ENCODE measurements around the gene PRPH2. TPM values are rescaled to one million over a fixed set of nuclear protein-coding genes. Genes with fewer than 3 reads are reported as not detected.
"Not testable (repeated sequence)": the region's sequence is repeated elsewhere in the genome, so short reads cannot be mapped to it uniquely, and the experiment has no call there.

The PRPH2 gene
- polyA plus RNA-seq, 2 of the 4 experiments (the other 2 are of a cell fraction) = not detected

DNA sequence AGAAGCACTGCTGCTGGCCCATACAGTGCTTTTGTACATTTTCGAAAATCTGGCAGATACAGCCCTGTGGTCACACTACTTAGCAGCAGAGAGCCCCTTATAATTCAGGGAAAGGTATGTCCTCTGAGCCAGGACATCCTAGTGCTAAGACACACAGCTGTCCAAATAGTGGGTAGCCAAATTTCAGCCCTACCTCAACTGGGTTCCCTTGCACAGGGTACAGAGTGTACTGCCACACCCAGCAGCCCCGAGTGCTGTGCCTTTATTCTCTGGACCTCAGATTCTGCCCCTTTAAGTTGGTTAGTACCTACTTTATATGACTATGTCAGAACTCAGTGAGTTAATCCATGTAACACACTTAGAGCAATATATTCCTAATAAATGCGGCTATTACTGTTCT lies 47.6 kb downstream of the PRPH2 start (continued):
- TF ChIP-seq, protein P1, sequence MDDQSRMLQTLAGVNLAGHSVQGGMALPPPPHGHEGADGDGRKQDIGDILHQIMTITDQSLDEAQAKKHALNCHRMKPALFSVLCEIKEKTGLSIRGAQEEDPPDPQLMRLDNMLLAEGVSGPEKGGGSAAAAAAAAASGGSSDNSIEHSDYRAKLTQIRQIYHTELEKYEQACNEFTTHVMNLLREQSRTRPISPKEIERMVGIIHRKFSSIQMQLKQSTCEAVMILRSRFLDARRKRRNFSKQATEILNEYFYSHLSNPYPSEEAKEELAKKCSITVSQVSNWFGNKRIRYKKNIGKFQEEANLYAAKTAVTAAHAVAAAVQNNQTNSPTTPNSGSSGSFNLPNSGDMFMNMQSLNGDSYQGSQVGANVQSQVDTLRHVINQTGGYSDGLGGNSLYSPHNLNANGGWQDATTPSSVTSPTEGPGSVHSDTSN (IDR thresholded peaks at IDR 0.05) = no peak

DNA sequence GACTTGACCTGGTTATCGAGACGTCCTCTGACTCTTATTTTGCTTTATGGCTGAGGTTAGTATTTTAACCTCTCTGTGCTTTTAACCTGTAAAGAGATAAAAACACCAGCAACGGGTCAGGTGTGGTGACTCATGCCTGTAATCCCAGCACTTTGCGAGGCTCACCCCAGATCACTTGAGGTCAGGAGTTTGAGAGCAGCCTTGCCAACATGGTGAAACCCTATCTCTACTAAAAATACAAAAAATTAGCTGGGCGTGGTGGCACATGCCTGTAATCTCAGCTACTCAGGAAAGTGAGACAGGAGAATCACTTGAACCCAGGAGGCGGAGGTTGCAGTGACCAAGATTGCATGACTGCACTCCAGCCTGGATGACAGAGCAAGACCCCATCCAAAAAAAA lies 48.0 kb downstream of the PRPH2 start:
- H3K4me1 ChIP-seq; H3K27ac ChIP-seq; H3K4me2 ChIP-seq; H3K4me3 ChIP-seq; H3K9me3 ChIP-seq; DNase-seq (ENCODE audit: low read depth in 1 of 2, low spot score in 1 of 2); FAIRE-seq; CTCF ChIA-PET; POLR2A ChIA-PET; ATAC-seq: not testable (repeated sequence)
- WGBS (ENCODE audit: missing lambda C conversion rate) = 75% methylated on average over 6 of the region's 6 CpGs

DNA sequence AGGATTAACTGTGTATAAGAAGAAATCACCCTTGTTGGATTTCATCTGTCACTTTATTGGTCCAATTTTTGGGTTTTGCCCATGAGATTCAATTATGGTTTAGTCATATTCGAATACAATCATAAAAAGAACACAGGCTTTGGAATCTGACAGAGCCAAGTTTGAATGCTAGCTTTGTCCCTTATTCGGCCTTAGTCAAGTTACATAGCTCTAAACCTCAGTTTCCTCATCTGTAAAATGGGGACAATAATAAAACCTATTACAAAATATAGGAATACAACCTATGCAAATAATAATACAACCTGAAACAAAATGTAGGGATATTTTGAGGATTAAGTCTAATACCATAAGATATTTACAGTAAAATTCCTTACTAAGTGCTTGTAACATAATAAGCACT lies 57.7 kb downstream of the PRPH2 start:
- Histone ChIP-seq H3K27ac (no peak overlapping the region), H3K4me2 (no peak overlapping the region), H3K4me1 (no peaks in the 10 kb centered on the region), H3K9me3 (no peaks in the 10 kb centered on the region), H3K4me3 (no peak overlapping the region)
- no peak for ATAC-seq
- 92% methylated on average over 2 of the region's 2 CpGs for WGBS (ENCODE audit: missing lambda C conversion rate)
- DNase-seq (ENCODE audit: low read depth in 1 of 2, low spot score in 1 of 2) = no peak
- TF ChIP-seq RARB (CRISPR knock-in tag; IDR thresholded peaks at IDR 0.05) = no peak
- TF ChIP-seq, protein P2, sequence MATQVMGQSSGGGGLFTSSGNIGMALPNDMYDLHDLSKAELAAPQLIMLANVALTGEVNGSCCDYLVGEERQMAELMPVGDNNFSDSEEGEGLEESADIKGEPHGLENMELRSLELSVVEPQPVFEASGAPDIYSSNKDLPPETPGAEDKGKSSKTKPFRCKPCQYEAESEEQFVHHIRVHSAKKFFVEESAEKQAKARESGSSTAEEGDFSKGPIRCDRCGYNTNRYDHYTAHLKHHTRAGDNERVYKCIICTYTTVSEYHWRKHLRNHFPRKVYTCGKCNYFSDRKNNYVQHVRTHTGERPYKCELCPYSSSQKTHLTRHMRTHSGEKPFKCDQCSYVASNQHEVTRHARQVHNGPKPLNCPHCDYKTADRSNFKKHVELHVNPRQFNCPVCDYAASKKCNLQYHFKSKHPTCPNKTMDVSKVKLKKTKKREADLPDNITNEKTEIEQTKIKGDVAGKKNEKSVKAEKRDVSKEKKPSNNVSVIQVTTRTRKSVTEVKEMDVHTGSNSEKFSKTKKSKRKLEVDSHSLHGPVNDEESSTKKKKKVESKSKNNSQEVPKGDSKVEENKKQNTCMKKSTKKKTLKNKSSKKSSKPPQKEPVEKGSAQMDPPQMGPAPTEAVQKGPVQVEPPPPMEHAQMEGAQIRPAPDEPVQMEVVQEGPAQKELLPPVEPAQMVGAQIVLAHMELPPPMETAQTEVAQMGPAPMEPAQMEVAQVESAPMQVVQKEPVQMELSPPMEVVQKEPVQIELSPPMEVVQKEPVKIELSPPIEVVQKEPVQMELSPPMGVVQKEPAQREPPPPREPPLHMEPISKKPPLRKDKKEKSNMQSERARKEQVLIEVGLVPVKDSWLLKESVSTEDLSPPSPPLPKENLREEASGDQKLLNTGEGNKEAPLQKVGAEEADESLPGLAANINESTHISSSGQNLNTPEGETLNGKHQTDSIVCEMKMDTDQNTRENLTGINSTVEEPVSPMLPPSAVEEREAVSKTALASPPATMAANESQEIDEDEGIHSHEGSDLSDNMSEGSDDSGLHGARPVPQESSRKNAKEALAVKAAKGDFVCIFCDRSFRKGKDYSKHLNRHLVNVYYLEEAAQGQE (IDR thresholded peaks at IDR 0.05) = no peak
- TF ChIP-seq CBX2 (IDR thresholded peaks at IDR 0.05; ENCODE audit: borderline replicate concordance, low read depth) = no peak
- no peak for TF ChIP-seq HOXB5 (CRISPR knock-in tag; IDR thresholded peaks at IDR 0.05)
- no peak for TF ChIP-seq USF2 (IDR thresholded peaks at IDR 0.05)
- TF ChIP-seq ZNF302 (CRISPR knock-in tag; IDR thresholded peaks at IDR 0.05) = no peak
- no peak for TF ChIP-seq NFE2L2 (conservative IDR thresholded peaks at IDR 0.05; ENCODE audit: low read length)
- TF ChIP-seq ESRRA (IDR thresholded peaks at IDR 0.05; ENCODE audit: borderline replicate concordance, low read length) = no peak
- TF ChIP-seq MAZ (IDR thresholded peaks at IDR 0.05; ENCODE audit: borderline replicate concordance, low read depth, low read length) = no peak
- TF ChIP-seq EHMT2 (IDR thresholded peaks at IDR 0.05; ENCODE audit: low read depth) = no peak
- CTCF ChIA-PET = interaction anchor here (0.6 to 4.3 kb wide), 4 partner anchors 15 to 213 kb away, joined by 3 to 45 read pairs (median 4); partner anchors contain the start of gene RPL7L1
- POLR2A ChIA-PET = no interaction called here
- FAIRE-seq = no peak

GRCh38 chr6:42661540-42662153 lies 60.8 kb downstream of the PRPH2 start:
- under 1% methylated on average over 5 of the region's 5 CpGs for WGBS (ENCODE audit: missing lambda C conversion rate)
- Histone ChIP-seq H3K4me1 (no peaks in the 10 kb centered on the region), H3K9me3 (no peaks in the 10 kb centered on the region), H3K4me3 (no peak overlapping the region), H3K4me2 (no peak overlapping the region), H3K27ac (no peak overlapping the region)
- FAIRE-seq (no peak), ATAC-seq (peak; percentile 62 to 81; a peak in 4 of 6 replicates), DNase-seq (ENCODE audit: low read depth in 1 of 2, low spot score in 1 of 2) (peak; percentile 18 to 60)
- ChIA-PET CTCF (interaction anchor here (0.6 to 4.3 kb wide), 31 partner anchors 8 to 269 kb away, joined by 3 to 45 read pairs (median 4); partner anchors contain the start of gene RPL7L1), POLR2A (interaction anchor here (1.0 kb wide), 1 partner anchor 121 kb away, joined by 12 read pairs; no protein-coding TSS in a partner anchor)
- no peak for TF ChIP-seq POLR2AphosphoS2 (conservative IDR thresholded peaks at IDR 0.05; ENCODE audit: low read length)
- no peak for TF ChIP-seq PHF8 (IDR thresholded peaks at IDR 0.05; ENCODE audit: borderline replicate concordance, low read depth)
- TF ChIP-seq, protein P3, sequence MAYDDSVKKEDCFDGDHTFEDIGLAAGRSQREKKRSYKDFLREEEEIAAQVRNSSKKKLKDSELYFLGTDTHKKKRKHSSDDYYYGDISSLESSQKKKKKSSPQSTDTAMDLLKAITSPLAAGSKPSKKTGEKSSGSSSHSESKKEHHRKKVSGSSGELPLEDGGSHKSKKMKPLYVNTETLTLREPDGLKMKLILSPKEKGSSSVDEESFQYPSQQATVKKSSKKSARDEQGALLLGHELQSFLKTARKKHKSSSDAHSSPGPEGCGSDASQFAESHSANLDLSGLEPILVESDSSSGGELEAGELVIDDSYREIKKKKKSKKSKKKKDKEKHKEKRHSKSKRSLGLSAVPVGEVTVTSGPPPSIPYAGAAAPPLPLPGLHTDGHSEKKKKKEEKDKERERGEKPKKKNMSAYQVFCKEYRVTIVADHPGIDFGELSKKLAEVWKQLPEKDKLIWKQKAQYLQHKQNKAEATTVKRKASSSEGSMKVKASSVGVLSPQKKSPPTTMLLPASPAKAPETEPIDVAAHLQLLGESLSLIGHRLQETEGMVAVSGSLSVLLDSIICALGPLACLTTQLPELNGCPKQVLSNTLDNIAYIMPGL (CRISPR knock-in tag; IDR thresholded peaks at IDR 0.05; ENCODE audit: borderline replicate concordance) = no peak
- TF ChIP-seq HOXB13 (CRISPR knock-in tag; IDR thresholded peaks at IDR 0.05; ENCODE audit: low read depth) = no peak
- TF ChIP-seq CEBPB (IDR thresholded peaks at IDR 0.05) = no peak
- TF ChIP-seq JUN (IDR thresholded peaks at IDR 0.05) = no peak
- peak; percentile 80 for TF ChIP-seq CTCF (IDR thresholded peaks at IDR 0.05)
- no peak for TF ChIP-seq TFCP2L1 (CRISPR knock-in tag; IDR thresholded peaks at IDR 0.05)
- TF ChIP-seq ZC3H11A (IDR thresholded peaks at IDR 0.05) = no peak

Measured in A549 (cell line).